ENCODE results near the gene RLN1.

The RLN1 gene

DNA sequence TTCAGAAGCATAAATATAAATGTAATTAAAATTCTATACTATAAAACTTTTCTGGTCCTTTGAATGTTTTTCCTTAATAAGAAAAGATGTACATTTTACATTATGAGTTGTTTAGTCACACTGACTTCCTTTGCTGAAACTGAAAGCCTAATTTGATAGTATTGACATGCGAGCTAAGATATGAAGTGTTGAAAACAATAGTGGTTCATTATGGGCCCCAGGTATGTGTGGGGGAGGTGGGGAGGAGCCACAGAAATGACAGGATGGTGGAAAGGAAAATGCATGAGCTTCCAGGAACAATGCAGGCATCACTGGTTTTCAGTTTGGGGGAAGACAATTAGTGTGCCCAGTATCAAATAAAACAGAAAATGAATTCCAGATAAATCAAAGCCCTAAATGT is 35.4 kb upstream of the RLN1 start:
- DNase-seq (ENCODE audit: low read depth in 2 of 2): peak in 1 of 2 donors; percentile 7
- TF ChIP-seq, protein P1, sequence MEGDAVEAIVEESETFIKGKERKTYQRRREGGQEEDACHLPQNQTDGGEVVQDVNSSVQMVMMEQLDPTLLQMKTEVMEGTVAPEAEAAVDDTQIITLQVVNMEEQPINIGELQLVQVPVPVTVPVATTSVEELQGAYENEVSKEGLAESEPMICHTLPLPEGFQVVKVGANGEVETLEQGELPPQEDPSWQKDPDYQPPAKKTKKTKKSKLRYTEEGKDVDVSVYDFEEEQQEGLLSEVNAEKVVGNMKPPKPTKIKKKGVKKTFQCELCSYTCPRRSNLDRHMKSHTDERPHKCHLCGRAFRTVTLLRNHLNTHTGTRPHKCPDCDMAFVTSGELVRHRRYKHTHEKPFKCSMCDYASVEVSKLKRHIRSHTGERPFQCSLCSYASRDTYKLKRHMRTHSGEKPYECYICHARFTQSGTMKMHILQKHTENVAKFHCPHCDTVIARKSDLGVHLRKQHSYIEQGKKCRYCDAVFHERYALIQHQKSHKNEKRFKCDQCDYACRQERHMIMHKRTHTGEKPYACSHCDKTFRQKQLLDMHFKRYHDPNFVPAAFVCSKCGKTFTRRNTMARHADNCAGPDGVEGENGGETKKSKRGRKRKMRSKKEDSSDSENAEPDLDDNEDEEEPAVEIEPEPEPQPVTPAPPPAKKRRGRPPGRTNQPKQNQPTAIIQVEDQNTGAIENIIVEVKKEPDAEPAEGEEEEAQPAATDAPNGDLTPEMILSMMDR (IDR thresholded peaks at IDR 0.05; ENCODE audit: low read depth, low read length): no peak
- H3K4me3 ChIP-seq (replicated peaks in 1 of 2; ENCODE audit: low read depth in 2 of 2, low read length in 2 of 2): no peak overlapping the region

DNA sequence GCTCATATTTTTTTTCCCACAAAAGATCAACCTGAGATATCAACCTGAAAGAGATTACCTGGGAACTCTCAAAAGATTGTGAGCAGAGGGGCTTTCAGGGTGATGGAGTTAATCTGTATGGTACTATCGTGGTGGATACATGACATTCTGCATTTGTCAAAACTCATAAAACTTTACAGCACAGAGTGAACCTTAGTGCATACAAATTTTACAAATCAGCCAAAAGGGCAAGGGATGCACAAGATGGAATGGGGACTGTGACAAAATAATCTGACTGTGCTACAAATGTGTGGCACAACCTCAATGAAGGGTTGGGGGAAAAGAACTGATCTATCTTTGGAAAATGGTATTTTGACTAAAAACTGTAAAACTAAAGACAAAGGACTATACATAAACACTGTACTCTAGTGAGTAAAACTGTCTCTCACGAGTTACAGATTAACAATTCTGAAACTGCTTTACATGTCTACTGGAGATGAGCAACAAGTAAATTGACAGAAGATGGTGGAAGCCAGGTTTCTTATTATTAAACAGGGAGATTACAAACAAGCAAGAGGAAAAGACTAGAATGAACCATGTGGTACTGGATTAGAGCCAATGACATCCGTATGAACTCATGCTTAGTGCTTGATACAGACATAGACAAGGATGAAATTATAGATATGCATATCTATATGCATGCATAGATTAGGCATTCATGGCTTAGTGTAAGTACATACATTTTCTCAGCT is 24.8 kb upstream of the RLN1 start:
- TF ChIP-seq, protein P1 (IDR thresholded peaks at IDR 0.05; ENCODE audit: low read depth, low read length): no peak
- H3K4me3 ChIP-seq (replicated peaks in 1 of 2; ENCODE audit: low read depth in 2 of 2, low read length in 2 of 2): no peak overlapping the region
- DNase-seq (ENCODE audit: low read depth in 2 of 2): peak; percentile 26 to 47

DNA sequence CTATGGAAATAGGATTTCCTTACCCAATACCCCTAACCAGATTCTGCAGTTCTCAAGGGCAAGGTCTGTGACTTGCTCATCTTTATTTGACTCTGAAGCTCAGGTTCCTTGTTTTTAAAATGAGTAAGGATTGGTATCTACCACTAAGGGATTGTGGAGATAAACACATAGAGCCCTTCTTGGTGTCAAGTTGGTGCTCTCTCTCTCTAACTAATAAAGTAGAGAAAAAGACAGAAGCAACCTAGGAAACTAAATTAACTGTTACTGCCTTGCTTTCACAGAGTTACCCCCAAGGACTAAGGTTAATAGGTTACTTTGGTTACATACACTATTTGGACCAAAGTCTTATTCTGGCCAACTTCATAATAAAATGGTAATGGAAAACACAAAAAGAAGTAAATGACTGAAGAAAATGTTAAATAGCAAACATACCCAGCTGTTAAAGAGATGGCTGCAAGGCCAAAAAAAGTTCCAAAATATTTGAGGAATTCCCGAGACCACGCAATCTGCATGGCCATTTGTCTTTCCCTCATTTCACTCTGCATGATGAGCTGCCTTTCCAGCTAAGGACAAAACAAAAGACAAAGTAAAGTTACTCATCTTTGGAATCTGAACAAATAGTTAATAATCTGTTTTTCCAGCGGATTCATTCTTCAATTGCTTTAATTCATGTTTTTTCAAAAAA is 21.8 kb upstream of the RLN1 start:
- TF ChIP-seq, protein P1 (IDR thresholded peaks at IDR 0.05; ENCODE audit: low read depth, low read length): no peak
- DNase-seq (ENCODE audit: low read depth in 2 of 2): no peak
- H3K4me3 ChIP-seq (replicated peaks in 1 of 2; ENCODE audit: low read depth in 2 of 2, low read length in 2 of 2): no peak overlapping the region

DNA sequence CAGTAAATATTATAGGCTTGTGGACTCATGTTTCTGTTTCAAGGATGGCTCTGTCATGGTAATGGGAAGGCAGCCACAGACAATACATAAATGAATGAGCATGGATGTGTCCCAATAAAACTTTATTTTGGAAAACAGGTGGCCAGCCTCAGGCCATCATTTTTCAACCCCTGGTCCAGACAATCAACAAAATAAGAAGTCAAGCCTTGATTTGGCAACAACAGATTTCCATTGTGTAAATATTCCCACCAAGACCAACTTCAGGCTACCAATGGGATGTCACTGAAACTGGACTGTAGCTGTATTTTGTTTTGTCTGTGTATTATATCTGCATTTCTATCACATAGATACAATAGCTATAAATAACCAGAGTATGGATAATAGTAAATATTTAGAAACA is 20.7 kb upstream of the RLN1 start:
- DNase-seq (ENCODE audit: low read depth in 2 of 2): no peak
- TF ChIP-seq, protein P1 (IDR thresholded peaks at IDR 0.05; ENCODE audit: low read depth, low read length): no peak
- H3K4me3 ChIP-seq (replicated peaks in 1 of 2; ENCODE audit: low read depth in 2 of 2, low read length in 2 of 2): no peak overlapping the region

DNA sequence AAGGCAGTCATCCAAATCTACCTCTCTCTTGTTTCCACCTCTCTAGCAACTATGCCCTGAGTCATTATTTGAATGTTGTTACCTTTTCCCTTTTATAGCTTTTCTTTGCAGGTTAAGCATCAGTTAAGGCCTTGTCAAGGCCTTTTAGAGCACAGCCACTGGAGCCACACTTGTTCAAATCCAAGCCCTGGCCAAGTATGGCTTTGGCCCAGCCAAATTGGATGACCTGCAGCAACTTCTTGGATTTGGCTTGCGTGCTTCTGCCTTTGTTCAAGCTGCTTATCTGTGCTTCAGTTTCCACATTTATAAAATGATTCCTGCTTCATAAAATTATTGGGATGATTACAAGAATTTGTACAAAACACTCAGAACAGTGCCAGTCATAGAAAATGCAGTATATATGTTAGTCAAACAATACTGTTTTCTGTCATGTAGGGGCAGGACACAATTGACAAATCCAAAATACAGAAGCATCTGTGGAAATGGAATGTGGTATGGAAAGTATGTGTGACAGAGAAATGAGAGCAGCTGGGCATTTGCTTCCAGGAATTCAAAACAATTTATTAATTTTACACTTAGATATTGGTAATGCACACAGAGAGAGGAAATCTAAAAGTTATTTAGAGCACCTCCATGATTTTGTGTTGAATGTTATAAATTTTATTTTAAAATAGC is 17.9 kb upstream of the RLN1 start:
- no peak overlapping the region for H3K4me3 ChIP-seq (replicated peaks in 1 of 2; ENCODE audit: low read depth in 2 of 2, low read length in 2 of 2)
- DNase-seq (ENCODE audit: low read depth in 2 of 2): no peak
- TF ChIP-seq, protein P1 (IDR thresholded peaks at IDR 0.05; ENCODE audit: low read depth, low read length): no peak

DNA sequence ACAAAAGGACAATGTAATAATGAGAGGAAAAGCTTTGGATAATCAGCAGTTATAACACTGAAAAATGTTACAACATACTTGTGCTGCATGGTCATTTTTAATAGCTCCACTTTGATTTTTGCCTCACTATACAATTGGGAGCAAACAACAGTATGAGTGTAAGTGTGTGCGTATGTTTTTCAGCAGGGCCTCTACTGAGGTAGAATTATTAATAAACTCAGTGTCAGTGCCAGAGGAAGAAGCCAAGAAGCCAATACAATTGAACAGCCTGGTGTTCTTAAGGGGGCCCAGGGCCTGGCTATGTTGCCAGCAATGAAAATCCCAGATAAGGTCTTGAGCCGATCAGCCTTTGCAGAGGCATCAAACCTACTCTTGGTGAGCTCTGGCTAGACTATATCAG is 16.1 kb upstream of the RLN1 start:
- TF ChIP-seq, protein P1 (IDR thresholded peaks at IDR 0.05; ENCODE audit: low read depth, low read length): no peak
- H3K4me3 ChIP-seq (replicated peaks in 1 of 2; ENCODE audit: low read depth in 2 of 2, low read length in 2 of 2): no peak overlapping the region
- DNase-seq (ENCODE audit: low read depth in 2 of 2): no peak
